HepG2 (cell line): Measurements from ENCODE around the gene PLBD1. TPM values are rescaled to one million over a fixed set of nuclear protein-coding genes. Genes with fewer than 3 reads are reported as not detected.

Source experiments
- ATAC-seq: fragments of 200-7000 bp; cut with Tn5 transposase; 3 replicates; pipeline ENCODE4 v1.9.1; 2020; ENCODE audit warnings: mild to moderate bottlenecking, moderate library complexity
- BruUV-seq: library from RNA; stranded (reverse); fragments of 400-500 nt; replicated peaks from 2 replicates; lab custom pipeline; 2021; lab: Mats Ljungman, UMichigan
- CTCF ChIA-PET: fragments of 300-600 bp; formaldehyde crosslinking; extraction: SDS; loops from one replicate; lab custom pipeline; 2021; ENCODE audit warnings: low total read pairs, inconsistent platforms, low intra/inter-chr PET ratio; lab: Yijun Ruan, JAX
- POLR2A ChIA-PET: fragments of 350-600 bp; sonication (Branson Sonifier 250); formaldehyde crosslinking; loops from one replicate; lab custom pipeline; 2020; ENCODE audit warnings: antibody characterized with exemption, inconsistent platforms; lab: Yijun Ruan, JAX
- DNase-seq: peaks from one replicate; pipeline ENCODE4 v3.0.0-alpha.2; 2015; ENCODE audit warnings: low spot score
- FAIRE-seq: peaks from 3 replicates; lab custom pipeline; 2011; peaks lifted over from hg19 to GRCh38; lab: Jason Lieb, UNC
- H2AFZ ChIP-seq: one replicate; pipeline ENCODE4 v1.6.1; 2011; ENCODE audit warnings: low read length, inconsistent platforms
- H3K27ac ChIP-seq: fragments of 300-600 bp; 3 replicates; pipeline ENCODE4 v1.8.0; 2011; ENCODE audit warnings: mixed run types, mild to moderate bottlenecking, mixed read lengths, low read length, inconsistent platforms; ENCODE audit not compliant: insufficient read depth; ENCODE audit errors: extremely low read length
- H3K27me3 ChIP-seq, 2 experiments: fragments of 200-600 bp in 1 of 2; 2 replicates in 1 of 2; 3 replicates in 1 of 2; pipeline versions ENCODE4 v1.6.0 to v1.8.0; 2011; ENCODE audit warnings: low read length in 2 of 2, mild to moderate bottlenecking in 2 of 2, moderate library complexity in 2 of 2, inconsistent platforms in 1 of 2; ENCODE audit not compliant: insufficient read depth in 2 of 2, control insufficient read depth in 1 of 2
- H3K36me3 ChIP-seq, 2 experiments: fragments of 200-600 bp in 1 of 2; replicated peaks in 1 of 2; 2 replicates in 1 of 2; 3 replicates in 1 of 2; pipeline versions ENCODE4 v1.5.1 to v1.8.0; 2011; ENCODE audit warnings: low read length in 2 of 2, inconsistent platforms in 1 of 2; ENCODE audit not compliant: insufficient read depth in 2 of 2, control insufficient read depth in 1 of 2
- H3K4me1 ChIP-seq: 2 replicates; pipeline ENCODE4 v1.5.1; 2012; ENCODE audit warnings: low read length, inconsistent platforms; ENCODE audit not compliant: insufficient read depth
- H3K4me2 ChIP-seq: 2 replicates; pipeline ENCODE4 v1.6.0; 2011; ENCODE audit warnings: low read depth, low read length, inconsistent platforms
- H3K4me3 ChIP-seq, 3 experiments: fragments of 200-600 bp in 1 of 3; sonication (generic), shearing (Covaris generic) in 1 of 3; replicated peaks in 1 of 3; 2 replicates each; pipeline ENCODE4 v1.5.1; 2011 to 2016; ENCODE audit warnings: low read length in 3 of 3, inconsistent platforms in 2 of 3, low read depth in 2 of 3, mild to moderate bottlenecking in 2 of 3, control low read depth in 1 of 3, mixed read lengths in 1 of 3; ENCODE audit not compliant: insufficient read depth in 1 of 3
- H3K79me2 ChIP-seq: one replicate; pipeline ENCODE4 v1.6.1; 2011; ENCODE audit warnings: low read length, inconsistent platforms; ENCODE audit not compliant: insufficient read depth
- H3K9ac ChIP-seq: 2 replicates; pipeline ENCODE4 v1.6.0; 2011; ENCODE audit warnings: mild to moderate bottlenecking, low read depth, low read length, inconsistent platforms; ENCODE audit not compliant: insufficient read depth
- H3K9me3 ChIP-seq: 2 replicates; pipeline ENCODE4 v1.5.1; 2012; ENCODE audit warnings: mild to moderate bottlenecking, low read length
- H4K20me1 ChIP-seq: 2 replicates; pipeline ENCODE4 v1.6.0; 2011; ENCODE audit warnings: inconsistent platforms, mild to moderate bottlenecking, low read length, moderate library complexity; ENCODE audit not compliant: insufficient read depth
- CREM ChIP-seq, 2 experiments: sonication (generic) in 1 of 2; formaldehyde crosslinking in 1 of 2; IDR thresholded peaks; 2 replicates each; pipeline versions ENCODE4 v1.4.0 to v1.6.1; 2016 to 2020; ENCODE audit warnings: antibody characterized with exemption in 1 of 2, mild to moderate bottlenecking in 1 of 2, missing genetic modification reagents in 1 of 2
- HCFC1 ChIP-seq: fragments of 150-350 bp; IDR thresholded peaks from 2 replicates; pipeline ENCODE4 v1.6.1; 2014; ENCODE audit warnings: low read depth, low read length
- IKZF4 ChIP-seq: sonication (generic); formaldehyde crosslinking; IDR thresholded peaks from 2 replicates; pipeline ENCODE4 v1.5.1; 2020; ENCODE audit warnings: borderline replicate concordance, mild to moderate bottlenecking, low read depth, missing genetic modification reagents; ENCODE audit errors: not compliant biosample characterization
- NR2F6 ChIP-seq, 2 experiments: IDR thresholded peaks; 2 replicates each; pipeline ENCODE4 v1.6.1; 2016; ENCODE audit warnings: antibody characterized with exemption in 1 of 2, mild to moderate bottlenecking in 1 of 2
- SAFB2 ChIP-seq: sonication (generic); formaldehyde crosslinking; IDR thresholded peaks from 2 replicates; pipeline ENCODE4 v1.5.1; 2020; ENCODE audit warnings: missing genetic modification reagents, low read depth, mild to moderate bottlenecking, borderline replicate concordance
- WIZ ChIP-seq: sonication (generic); formaldehyde crosslinking; IDR thresholded peaks from 2 replicates; pipeline ENCODE4 v1.5.1; 2020; ENCODE audit warnings: mild to moderate bottlenecking, missing genetic modification reagents
- ZFY ChIP-seq: sonication (generic); formaldehyde crosslinking; IDR thresholded peaks from 2 replicates; pipeline ENCODE4 v1.4.0; 2020; ENCODE audit warnings: missing genetic modification reagents
- ZNF367 ChIP-seq: sonication (generic); formaldehyde crosslinking; IDR thresholded peaks from 2 replicates; pipeline ENCODE4 v1.4.0; 2020; ENCODE audit warnings: missing genetic modification reagents, borderline replicate concordance
- WGBS: methylation state at CpG from one replicate; pipeline ENCODE4 v1.1.6; 2017; ENCODE audit warnings: low lambda C conversion rate; 5-methylcytosine and 5-hydroxymethylcytosine counted together
- in situ Hi-C: cut with HindIII; loops from 2 replicates; pipeline ENCODE4 v1.10.0; 2017; ENCODE audit warnings: low pct_unique_long_range_greater_than_20kb; ENCODE audit not compliant: extremely low pct_ligation_motif_present
- intact Hi-C: fragments of 100-400 bp; cut with micrococcal nuclease; formaldehyde crosslinking; loops from one replicate; pipeline ENCODE4 v1.10.0; 2022; ENCODE audit not compliant: unreplicated experiment
- polyA plus RNA-seq, 8 experiments: library from polyadenylated mRNA; depleted of rRNA in 3 of 8; stranded (reverse) in 7 of 8; unstranded in 1 of 8; fragments of >200 nt; fragmentation: Illumina TruSeq in 4 of 8; extraction: Trizol in 4 of 8; gene quantifications; 2 replicates each; pipeline versions ENCODE4 v1.2.1 to v1.2.3, GENCODE V29; 2011 to 2016; ENCODE audit warnings: low read depth in 4 of 8, missing spikeins in 1 of 8, mixed read lengths in 1 of 8; ENCODE audit not compliant: insufficient read depth in 1 of 8
- total RNA-seq, 5 experiments: library from RNA; depleted of rRNA; stranded (reverse); fragments of >200 nt; fragmentation: Illumina TruSeq; extraction: Trizol; gene quantifications; 2 replicates each; pipeline ENCODE4 v1.2.3, GENCODE V29; 2016; ENCODE audit warnings: low read depth in 1 of 5
- TF ChIP-seq, protein P1 (sequence below): sonication (generic); formaldehyde crosslinking; IDR thresholded peaks from 2 replicates; pipeline ENCODE4 v1.5.0; 2020; ENCODE audit warnings: missing genetic modification reagents
- TF ChIP-seq, protein P2 (sequence below): sonication (generic); formaldehyde crosslinking; IDR thresholded peaks from 2 replicates; pipeline ENCODE4 v1.8.1; 2022; ENCODE audit warnings: low read depth, mild to moderate bottlenecking, missing genetic modification reagents
- TF ChIP-seq, protein P3 (sequence below): sonication (generic); formaldehyde crosslinking; IDR thresholded peaks from 2 replicates; pipeline ENCODE4 v1.8.0; 2022; ENCODE audit warnings: missing genetic modification reagents, low read depth, mild to moderate bottlenecking, borderline replicate concordance

The PLBD1 gene
- total and polyA plus RNA-seq, 2 of the 13 experiments (the other 11 are each of a cell fraction or from before 2014, with no cell fraction given): not detected

DNA sequence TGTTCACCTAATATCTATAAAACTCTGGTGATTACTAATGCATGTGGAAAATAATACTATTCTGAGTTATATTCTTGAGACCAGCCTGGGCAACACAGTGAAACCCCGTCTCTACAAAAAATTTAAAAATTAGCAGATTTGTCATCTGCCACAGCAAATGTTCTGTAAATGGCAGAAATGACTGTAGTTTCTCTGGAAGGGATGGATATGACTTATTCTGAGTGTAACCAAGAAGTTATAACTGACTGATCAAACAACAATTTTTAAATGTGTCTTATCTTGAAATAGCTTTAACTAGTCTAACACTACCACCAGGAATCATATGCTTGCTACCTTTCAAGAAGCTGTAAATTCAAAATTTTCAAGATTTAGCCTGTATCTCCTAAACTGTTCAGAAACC is 88.7 kb downstream of the PLBD1 start:
- intact Hi-C loops: no loop called here
- no peaks in the 10 kb centered on the region for H4K20me1 ChIP-seq
- in situ Hi-C loops: no loop called here
- H3K36me3 ChIP-seq: peaks cover 1 to 8% of the 10 kb centered on the region in 2 experiments; a peak in 3 of 5 replicates
- no peak overlapping the region for H3K4me3 ChIP-seq
- CTCF ChIA-PET: no interaction called here
- no peaks in the 10 kb centered on the region for H3K79me2 ChIP-seq
- no peak for FAIRE-seq
- no TSS peak for BruUV-seq
- DNase-seq: no peak
- no peaks in the 10 kb centered on the region for H3K4me1 ChIP-seq
- no peaks in the 10 kb centered on the region for H3K27me3 ChIP-seq
- POLR2A ChIA-PET: no interaction called here
- no peak overlapping the region for H3K27ac ChIP-seq
- ATAC-seq: no peak
- no peak overlapping the region for H2AFZ ChIP-seq
- H3K9me3 ChIP-seq: peaks cover 20% of the 10 kb centered on the region
- TF ChIP-seq NR2F6 (IDR thresholded peaks at IDR 0.05) (no peak), NR2F6 (CRISPR knock-in tag; IDR thresholded peaks at IDR 0.05) (no peak), HCFC1 (no peak), WIZ (CRISPR knock-in tag) (no peak), SAFB2 (CRISPR knock-in tag) (no peak), ZFY (CRISPR knock-in tag) (no peak), IKZF4 (CRISPR knock-in tag) (no peak), CREM (IDR thresholded peaks at IDR 0.05) (no peak), CREM (CRISPR knock-in tag; IDR thresholded peaks at IDR 0.05) (no peak), ZNF367 (CRISPR knock-in tag) (no peak)
- TF ChIP-seq, protein P1, sequence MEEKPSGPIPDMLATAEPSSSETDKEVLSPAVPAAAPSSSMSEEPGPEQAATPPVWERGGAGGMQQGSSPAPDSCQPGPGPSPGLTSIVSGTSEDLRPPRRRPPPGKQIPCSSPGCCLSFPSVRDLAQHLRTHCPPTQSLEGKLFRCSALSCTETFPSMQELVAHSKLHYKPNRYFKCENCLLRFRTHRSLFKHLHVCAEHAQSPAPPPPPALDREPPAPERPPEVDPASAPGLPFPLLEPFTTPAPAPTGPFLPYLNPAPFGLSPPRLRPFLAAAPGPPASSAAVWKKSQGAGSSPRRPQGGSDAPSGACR (CRISPR knock-in tag): no peak
- TF ChIP-seq, protein P2, sequence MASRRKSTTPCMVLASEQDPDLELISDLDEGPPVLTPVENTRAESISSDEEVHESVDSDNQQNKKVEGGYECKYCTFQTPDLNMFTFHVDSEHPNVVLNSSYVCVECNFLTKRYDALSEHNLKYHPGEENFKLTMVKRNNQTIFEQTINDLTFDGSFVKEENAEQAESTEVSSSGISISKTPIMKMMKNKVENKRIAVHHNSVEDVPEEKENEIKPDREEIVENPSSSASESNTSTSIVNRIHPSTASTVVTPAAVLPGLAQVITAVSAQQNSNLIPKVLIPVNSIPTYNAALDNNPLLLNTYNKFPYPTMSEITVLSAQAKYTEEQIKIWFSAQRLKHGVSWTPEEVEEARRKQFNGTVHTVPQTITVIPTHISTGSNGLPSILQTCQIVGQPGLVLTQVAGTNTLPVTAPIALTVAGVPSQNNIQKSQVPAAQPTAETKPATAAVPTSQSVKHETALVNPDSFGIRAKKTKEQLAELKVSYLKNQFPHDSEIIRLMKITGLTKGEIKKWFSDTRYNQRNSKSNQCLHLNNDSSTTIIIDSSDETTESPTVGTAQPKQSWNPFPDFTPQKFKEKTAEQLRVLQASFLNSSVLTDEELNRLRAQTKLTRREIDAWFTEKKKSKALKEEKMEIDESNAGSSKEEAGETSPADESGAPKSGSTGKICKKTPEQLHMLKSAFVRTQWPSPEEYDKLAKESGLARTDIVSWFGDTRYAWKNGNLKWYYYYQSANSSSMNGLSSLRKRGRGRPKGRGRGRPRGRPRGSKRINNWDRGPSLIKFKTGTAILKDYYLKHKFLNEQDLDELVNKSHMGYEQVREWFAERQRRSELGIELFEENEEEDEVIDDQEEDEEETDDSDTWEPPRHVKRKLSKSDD (CRISPR knock-in tag): no peak
- TF ChIP-seq, protein P3, sequence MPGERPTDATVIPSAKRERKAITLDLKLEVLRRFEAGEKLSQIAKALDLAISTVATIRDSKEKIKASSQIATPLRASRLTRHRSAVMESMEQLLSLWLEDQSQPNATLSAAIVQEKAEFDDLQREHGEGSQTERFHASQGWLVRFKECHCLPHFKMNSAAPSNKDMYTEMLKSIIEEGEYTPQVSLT: no peak
- H3K4me2 ChIP-seq: no peak overlapping the region
- 48% methylated on average over 1 of the region's 1 CpG for WGBS
- no peak overlapping the region for H3K9ac ChIP-seq
